Pancreas (tissue), 10 donors: ENCODE results near the gene C1orf105. TPM values are rescaled to one million over a fixed set of nuclear protein-coding genes. Genes with fewer than 3 reads are reported as not detected.

Experiments used
- ATAC-seq, 4 donors: fragments of 200-7000 bp; cut with Tn5 transposase; one replicate each; pipeline versions ENCODE4 v1.8.0 to v1.9.1; 2020; ENCODE audit warnings: mild to moderate bottlenecking in 4 of 4, moderate library complexity in 4 of 4
- DNase-seq, 6 donors: peaks; one replicate each; pipeline ENCODE4 v3.0.0-alpha.2; 2020
- FAIRE-seq: peaks from 2 replicates; lab custom pipeline; 2012; peaks lifted over from hg19 to GRCh38; lab: Jason Lieb, UNC
- H3K27ac ChIP-seq, 4 donors: fragments of 200-600 bp; sonication (generic); 1 replicate in 3 of 4; 2 replicates in 1 of 4; pipeline versions ENCODE4 v1.5.0 to v1.8.0; 2020
- H3K27me3 ChIP-seq, 4 donors: fragments of 200-600 bp; one replicate each; pipeline ENCODE4 v1.8.0; 2021
- H3K36me3 ChIP-seq, 3 donors: fragments of 200-600 bp; sonication (generic) in 1 of 3; one replicate each; pipeline versions ENCODE4 v1.5.0 to v1.8.0; 2020 to 2021
- H3K4me1 ChIP-seq, 3 donors: fragments of 200-600 bp; one replicate each; pipeline ENCODE4 v1.8.0; 2021
- H3K4me3 ChIP-seq, 4 donors: fragments of 200-600 bp; sonication (generic) in 2 of 4; one replicate each; pipeline versions ENCODE4 v1.5.0 to v1.8.0; 2020 to 2021
- H3K9me3 ChIP-seq, 4 donors: fragments of 200-600 bp; one replicate each; pipeline ENCODE4 v1.8.0; 2021
- WGBS, 2 donors: extraction: QIAGEN DNeasy Blood & Tissue Kit; methylation state at CpG; one replicate each; pipeline ENCODE4 v1.1.7; 2013; 5-methylcytosine and 5-hydroxymethylcytosine counted together
- intact Hi-C, 3 donors: fragments of 100-400 bp; cut with DNase I; formaldehyde crosslinking; loops; one replicate each; pipeline versions ENCODE4 v1.11.1 to v1.14.2; 2022
- polyA plus RNA-seq, 2 donors: library from polyadenylated mRNA; stranded (reverse); fragments of 200-250 nt; gene quantifications; one replicate each; pipeline ENCODE4 v1.2.3, GENCODE V29; 2013
- total RNA-seq, 6 donors: library from RNA; stranded (reverse); fragmentation: NEBNext Ultra II Directional in 4 of 6; extraction: Animal tissue kit (Norgen Biotek cat#: 25700) in 4 of 6; gene quantifications; one replicate each; pipeline versions ENCODE4 v1.2.1 to v1.2.4, GENCODE V29; 2021 to 2023
- TF ChIP-seq, protein P1 (sequence below), 4 donors: fragments of 200-600 bp; sonication (generic) in 3 of 4; IDR thresholded peaks; one replicate each; pipeline versions ENCODE4 v1.5.0 to v1.8.0; 2021; ENCODE audit warnings: antibody characterized with exemption in 4 of 4
- donor health status: healthy with polysubstance abuse.
- donor health status: DM: no; HTN: no; CAD: no; lungs with moderate emphysema.
- donor health status: DM: no; HTN: no; CAD: no.
- donor health status: control.
- donor health status: control.
- donor health status: Bipolar disorder and iron deficiency.
- donor health status: DM: yes; HTN: yes; CAD: no.
- donor health status: DM: no; HTN: no; CAD: no.
- donor health status: DM: no; HTN: no; CAD: no.
- donor health status: DM: yes; HTN: yes; CAD: no.

The C1orf105 gene
- total and polyA plus RNA-seq, 8 donors = not detected

DNA sequence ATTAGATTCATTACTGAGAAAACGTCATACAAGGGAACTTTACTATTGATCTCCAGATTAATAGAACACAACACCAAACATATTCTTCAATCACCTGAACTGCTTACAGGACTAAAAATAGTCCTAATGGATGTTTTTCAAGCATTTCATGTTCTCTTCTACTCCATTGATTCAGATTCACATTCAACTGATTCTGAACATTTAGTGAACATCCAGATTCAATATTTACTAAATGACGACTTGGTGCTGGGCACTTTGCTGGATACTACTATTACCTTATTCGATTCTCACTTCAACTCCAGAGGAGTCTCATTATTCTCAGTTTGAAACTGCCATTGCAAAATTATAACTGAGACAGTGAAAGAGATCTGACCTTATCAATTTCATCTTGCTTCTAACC, 93.6 kb downstream of the C1orf105 start:
- H3K9me3 ChIP-seq = no peaks in the 10 kb centered on the region
- TF ChIP-seq, protein P1, sequence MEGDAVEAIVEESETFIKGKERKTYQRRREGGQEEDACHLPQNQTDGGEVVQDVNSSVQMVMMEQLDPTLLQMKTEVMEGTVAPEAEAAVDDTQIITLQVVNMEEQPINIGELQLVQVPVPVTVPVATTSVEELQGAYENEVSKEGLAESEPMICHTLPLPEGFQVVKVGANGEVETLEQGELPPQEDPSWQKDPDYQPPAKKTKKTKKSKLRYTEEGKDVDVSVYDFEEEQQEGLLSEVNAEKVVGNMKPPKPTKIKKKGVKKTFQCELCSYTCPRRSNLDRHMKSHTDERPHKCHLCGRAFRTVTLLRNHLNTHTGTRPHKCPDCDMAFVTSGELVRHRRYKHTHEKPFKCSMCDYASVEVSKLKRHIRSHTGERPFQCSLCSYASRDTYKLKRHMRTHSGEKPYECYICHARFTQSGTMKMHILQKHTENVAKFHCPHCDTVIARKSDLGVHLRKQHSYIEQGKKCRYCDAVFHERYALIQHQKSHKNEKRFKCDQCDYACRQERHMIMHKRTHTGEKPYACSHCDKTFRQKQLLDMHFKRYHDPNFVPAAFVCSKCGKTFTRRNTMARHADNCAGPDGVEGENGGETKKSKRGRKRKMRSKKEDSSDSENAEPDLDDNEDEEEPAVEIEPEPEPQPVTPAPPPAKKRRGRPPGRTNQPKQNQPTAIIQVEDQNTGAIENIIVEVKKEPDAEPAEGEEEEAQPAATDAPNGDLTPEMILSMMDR (IDR thresholded peaks at IDR 0.05) = no peak
- DNase-seq = no peak
- no peak overlapping the region for H3K27ac ChIP-seq
- no peaks in the 10 kb centered on the region for H3K36me3 ChIP-seq
- no peak overlapping the region for H3K4me3 ChIP-seq
- FAIRE-seq = no peak
- peaks cover 0 to 5% (median 0%) of the 10 kb centered on the region in 3 donors for H3K4me1 ChIP-seq
- peak in 3 of 4 donors; percentile 24 to 68 (median 68) for ATAC-seq
- H3K27me3 ChIP-seq = no peaks in the 10 kb centered on the region
- intact Hi-C loops = no loop called here
- 53 to 54% methylated on average over 3 of the region's 3 CpGs for WGBS, 2 donors

DNA sequence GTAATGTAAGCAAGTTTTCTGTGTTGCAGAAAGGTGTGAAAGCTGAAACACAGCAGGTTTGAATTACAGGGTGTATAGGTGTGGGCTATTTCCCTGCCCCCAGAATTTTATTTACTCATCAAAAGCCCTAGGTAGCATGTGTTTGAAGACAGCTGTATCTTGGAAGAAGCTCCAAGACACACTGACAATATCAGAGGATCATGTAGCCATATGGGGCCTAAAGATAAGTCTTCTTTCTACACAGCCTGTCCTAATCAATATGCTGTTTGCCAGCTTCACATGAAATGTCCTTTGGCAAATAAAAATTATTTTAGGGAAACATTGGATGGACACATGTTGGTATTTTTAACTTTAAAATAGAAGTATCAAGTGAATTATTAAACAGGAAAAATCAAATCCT, 95.0 kb downstream of the C1orf105 start:
- Histone ChIP-seq H3K4me3 (no peak overlapping the region), H3K36me3 (no peaks in the 10 kb centered on the region), H3K27ac (no peak overlapping the region), H3K9me3 (no peaks in the 10 kb centered on the region), H3K27me3 (no peaks in the 10 kb centered on the region), H3K4me1 (peaks cover 0 to 5% (median 0%) of the 10 kb centered on the region in 3 donors)
- TF ChIP-seq, protein P1 (IDR thresholded peaks at IDR 0.05) = no peak
- DNase-seq (no peak), ATAC-seq (no peak), FAIRE-seq (no peak)
- intact Hi-C loops = no loop called here

DNA sequence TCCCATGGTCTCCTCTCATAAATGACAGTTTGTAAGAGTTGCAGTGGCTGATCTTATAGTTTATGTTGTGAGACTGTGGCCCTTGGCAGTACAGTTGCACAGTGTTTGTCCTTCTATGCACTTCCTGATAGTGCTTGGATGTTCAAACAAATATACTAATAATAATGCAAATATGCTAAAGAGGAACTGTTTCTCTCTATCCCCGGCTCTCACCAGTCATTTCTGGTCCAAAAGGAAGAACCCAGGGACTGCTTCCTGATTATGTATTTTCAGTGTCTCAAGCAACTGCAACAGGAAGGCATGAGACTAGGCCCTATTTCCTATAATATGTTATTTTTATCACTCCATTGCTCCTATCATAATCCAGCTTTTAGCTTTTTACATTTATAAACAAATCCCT, 95.4 kb downstream of the C1orf105 start:
- TF ChIP-seq, protein P1 (IDR thresholded peaks at IDR 0.05) = no peak
- no peak for DNase-seq
- Histone ChIP-seq H3K4me1 (peaks cover 0 to 5% (median 0%) of the 10 kb centered on the region in 3 donors), H3K9me3 (no peaks in the 10 kb centered on the region), H3K27me3 (no peaks in the 10 kb centered on the region), H3K4me3 (no peak overlapping the region), H3K36me3 (no peaks in the 10 kb centered on the region), H3K27ac (no peak overlapping the region)
- 37 to 48% methylated on average over 1 of the region's 1 CpG for WGBS, 2 donors
- no peak for FAIRE-seq
- ATAC-seq = peak in 2 of 4 donors; percentile 49 to 51
- intact Hi-C loops = no loop called here

DNA sequence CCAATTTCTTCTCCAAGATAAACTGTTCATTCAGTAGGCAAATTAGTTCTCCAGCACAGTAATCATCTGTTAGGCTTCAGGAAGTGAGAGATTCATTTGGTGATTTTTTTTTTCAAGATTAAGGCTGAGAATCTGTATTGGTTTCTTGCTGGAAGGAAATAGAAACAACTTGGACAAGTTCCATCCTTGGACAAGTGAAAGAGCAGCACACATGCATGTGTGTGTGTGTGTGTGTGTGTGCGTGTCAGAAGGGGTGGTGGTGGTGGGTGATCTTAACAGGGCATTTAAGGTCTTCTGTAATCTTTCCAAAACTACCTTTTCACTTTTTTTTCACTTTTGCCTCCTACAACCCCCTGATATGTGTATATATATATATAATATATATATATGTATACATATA, 96.6 kb downstream of the C1orf105 start:
- no peak for ATAC-seq

DNA sequence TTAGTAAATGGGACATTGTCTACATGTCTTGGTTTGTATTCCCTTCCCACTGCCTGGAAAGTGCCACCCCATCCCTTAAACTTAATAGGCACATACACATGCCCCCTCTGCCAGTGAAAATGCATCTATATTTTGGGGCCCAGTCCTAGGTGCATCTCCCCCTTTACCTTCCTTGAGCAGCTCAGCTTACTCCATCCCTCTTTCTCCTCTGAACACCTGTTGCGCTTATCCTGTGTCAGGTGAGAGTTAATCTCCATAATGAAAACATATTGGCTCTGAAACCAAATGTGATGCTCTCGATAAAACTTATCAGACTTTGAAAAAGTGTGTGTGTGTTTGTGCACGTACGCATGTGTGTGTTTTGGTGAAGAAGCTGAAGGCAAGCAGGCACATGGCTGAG, 97.1 kb downstream of the C1orf105 start:
- TF ChIP-seq, protein P1 (IDR thresholded peaks at IDR 0.05) = no peak
- no peaks in the 10 kb centered on the region for H3K27me3 ChIP-seq
- no peaks in the 10 kb centered on the region for H3K36me3 ChIP-seq
- 54 to 60% methylated on average over 4 of the region's 4 CpGs for WGBS, 2 donors
- no peaks in the 10 kb centered on the region for H3K9me3 ChIP-seq
- FAIRE-seq = no peak
- no peak overlapping the region for H3K4me3 ChIP-seq
- no peak overlapping the region for H3K27ac ChIP-seq
- intact Hi-C loops = no loop called here
- no peak for DNase-seq
- no peak for ATAC-seq
- H3K4me1 ChIP-seq = peaks cover 0 to 5% (median 0%) of the 10 kb centered on the region in 3 donors

More for the DNA sequence above, 96.6 kb downstream of the C1orf105 start:
- FAIRE-seq (no peak), DNase-seq (no peak)
- Histone ChIP-seq H3K27ac (no peak overlapping the region), H3K4me1 (peaks cover 0 to 5% (median 0%) of the 10 kb centered on the region in 3 donors), H3K4me3 (no peak overlapping the region), H3K36me3 (no peaks in the 10 kb centered on the region), H3K27me3 (no peaks in the 10 kb centered on the region), H3K9me3 (no peaks in the 10 kb centered on the region)
- intact Hi-C loops = no loop called here
- TF ChIP-seq, protein P1 (IDR thresholded peaks at IDR 0.05) = no peak
- WGBS, 2 donors = 70 to 92% methylated on average over 1 of the region's 1 CpG

Other genes with a start within 250 kb of the C1orf105 start
- gene PIGC, start 23.4 kb downstream of the C1orf105 start, total RNA-seq = 10 to 100 TPM in 5 of 6 donors, 1 to 10 TPM in 1; 9.5 to 18.5 (median 12.7) TPM
- 10 to 100 TPM; 13.8 to 17.9 TPM for gene PIGC, start 23.4 kb downstream of the C1orf105 start, polyA plus RNA-seq
- 10 to 100 TPM; 22.6 to 79.8 (median 35.0) TPM for gene SUCO, start 112.5 kb downstream of the C1orf105 start, total RNA-seq
- 10 to 100 TPM; 16.6 to 23.5 TPM for gene SUCO, start 112.5 kb downstream of the C1orf105 start, polyA plus RNA-seq
- under 1 TPM in 4 of 6 donors, not detected in 2; 0.06 to 0.37 (median 0.16) TPM for gene FASLG, start 238.4 kb downstream of the C1orf105 start, total RNA-seq
- gene FASLG, start 238.4 kb downstream of the C1orf105 start, polyA plus RNA-seq = under 1 TPM in 1 of 2 donors, not detected in 1; 0.16 TPM